Activated T-helper 1 cell treated with anti-CD3 and anti-CD28 coated beads, Interleukin-12 subunit alpha, Interleukin-12 subunit beta, Interleukin-2, Interleukin-4 antibody, amounts not matched to agents 30 ng/mL and 10 ng/mL and 1 ng/mL, durations not matched to agents 14 hours and 24 hours and 36 hours (primary cell): ENCODE measurements around the gene SLC9C1. TPM values are rescaled to one million over a fixed set of nuclear protein-coding genes. Genes with fewer than 3 reads are reported as not detected.

Experiments
- DNase-seq: peaks from one replicate; pipeline ENCODE4 v3.0.0; 2021; ENCODE audit warnings: low spot score
- H3K27ac Mint-ChIP-seq: one replicate; pipeline ENCODE4 v1.8.0; 2021; ENCODE audit warnings: mild to moderate bottlenecking, mixed read lengths
- H3K27me3 Mint-ChIP-seq: one replicate; pipeline ENCODE4 v1.8.0; 2022; ENCODE audit warnings: mild to moderate bottlenecking, moderate library complexity, mixed read lengths; ENCODE audit not compliant: insufficient read depth
- H3K36me3 Mint-ChIP-seq: one replicate; pipeline ENCODE4 v1.8.0; 2021; ENCODE audit warnings: low read depth, mixed read lengths
- H3K4me1 Mint-ChIP-seq: one replicate; pipeline ENCODE4 v1.8.0; 2021; ENCODE audit warnings: low read depth, mixed read lengths
- H3K4me3 Mint-ChIP-seq: one replicate; pipeline ENCODE4 v1.8.0; 2021; ENCODE audit warnings: mild to moderate bottlenecking, moderate library complexity, mixed read lengths
- H3K9me3 Mint-ChIP-seq: one replicate; pipeline ENCODE4 v1.8.0; 2021; ENCODE audit warnings: mixed read lengths
- intact Hi-C: fragments of 100-400 bp; cut with micrococcal nuclease; formaldehyde crosslinking; loops from one replicate; pipeline ENCODE4 v1.15.1; 2024
- total RNA-seq: library from RNA; stranded (reverse); gene quantifications from 2 replicates; pipeline ENCODE4 v1.2.3, GENCODE V29; 2022

Gene SLC9C1
- total RNA-seq = not detected in 2 replicates

GRCh38 chr3:112293368-112294321 lies at the start of gene SLC9C1:
SLC9C1 (minus strand) TSS chr3:112294216; CDS start chr3:112286791, 7,425 bp downstream.
- intact Hi-C loops = loop anchor here (1.0 to 2.0 kb wide), 4 partner anchors 33 to 238 kb away; no protein-coding TSS in a partner anchor
- Mint-ChIP-seq H3K9me3 (no peaks in the 10 kb centered on the region), H3K27ac (peak within 1 kb of the TSS; percentile 79), H3K27me3 (no peaks in the 10 kb centered on the region), H3K4me1 (peaks cover 49% of the 10 kb centered on the region), H3K36me3 (no peaks in the 10 kb centered on the region), H3K4me3 (peak within 1 kb of the TSS; percentile 72)
- DNase-seq = peak; percentile 36

DNA sequence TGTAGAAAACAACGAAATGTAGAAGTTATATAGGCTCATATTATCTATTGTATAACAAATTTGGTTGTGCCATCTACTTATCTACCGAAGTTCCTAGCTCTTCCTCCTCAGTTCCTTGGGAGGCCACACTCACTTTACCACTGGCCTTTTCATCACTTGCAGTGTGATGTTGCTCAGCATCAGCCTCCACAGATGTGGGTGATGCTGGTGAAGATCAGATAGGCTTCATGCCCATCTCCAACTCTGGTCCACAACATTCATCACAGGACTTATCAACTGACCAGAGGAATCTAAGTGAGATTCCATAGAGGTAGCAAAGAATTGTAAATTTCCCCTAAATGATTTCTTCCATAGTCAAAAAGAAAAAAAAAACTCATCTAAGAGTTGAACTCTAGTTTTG lies 47.4 kb upstream of the SLC9C1 start:
- intact Hi-C loops = no loop called here
- Mint-ChIP-seq H3K4me3 (no peak overlapping the region), H3K36me3 (peaks cover 75% of the 10 kb centered on the region), H3K9me3 (peaks cover 12% of the 10 kb centered on the region), H3K27me3 (no peaks in the 10 kb centered on the region), H3K27ac (peak overlapping the region; percentile 56), H3K4me1 (peaks cover 72% of the 10 kb centered on the region)
- no peak for DNase-seq

GRCh38 chr3:112339609-112340008 lies 45.6 kb upstream of the SLC9C1 start:
- H3K4me3 Mint-ChIP-seq = peak overlapping the region; percentile 38
- no peaks in the 10 kb centered on the region for H3K27me3 Mint-ChIP-seq
- DNase-seq = no peak
- peaks cover 81% of the 10 kb centered on the region for H3K4me1 Mint-ChIP-seq
- peak overlapping the region; percentile 26 for H3K27ac Mint-ChIP-seq
- peaks cover 12% of the 10 kb centered on the region for H3K9me3 Mint-ChIP-seq
- H3K36me3 Mint-ChIP-seq = peaks cover 75% of the 10 kb centered on the region
- intact Hi-C loops = no loop called here

DNA sequence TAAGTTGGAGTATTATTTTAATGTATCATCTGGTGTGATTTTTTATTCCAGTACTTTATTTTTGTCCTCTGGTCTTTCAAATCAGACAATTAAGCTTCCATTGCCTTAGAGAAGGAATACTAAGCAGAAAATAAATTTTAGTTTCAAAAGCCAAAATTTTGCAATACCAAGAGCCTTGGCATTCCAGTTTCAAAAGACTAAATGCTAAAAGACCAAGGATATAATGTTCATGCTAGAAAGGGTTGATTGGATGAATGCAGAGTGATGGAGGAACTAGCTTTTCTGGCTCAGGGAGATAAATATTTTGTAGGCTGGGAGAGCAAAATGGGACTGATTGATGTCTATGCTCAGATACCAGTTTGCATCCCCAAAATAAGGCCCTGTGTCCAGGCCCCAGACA lies 45.1 kb upstream of the SLC9C1 start:
- peaks cover 74% of the 10 kb centered on the region for H3K36me3 Mint-ChIP-seq
- H3K27ac Mint-ChIP-seq = peak overlapping the region; percentile 31
- no peaks in the 10 kb centered on the region for H3K27me3 Mint-ChIP-seq
- no peak for DNase-seq
- peak overlapping the region; percentile 38 for H3K4me3 Mint-ChIP-seq
- intact Hi-C loops = no loop called here
- peaks cover 81% of the 10 kb centered on the region for H3K4me1 Mint-ChIP-seq
- peaks cover 10% of the 10 kb centered on the region for H3K9me3 Mint-ChIP-seq

GRCh38 chr3:112338727-112339056 lies 44.7 kb upstream of the SLC9C1 start:
- peaks cover 6% of the 10 kb centered on the region for H3K9me3 Mint-ChIP-seq
- H3K4me3 Mint-ChIP-seq = peak overlapping the region; percentile 69
- peaks cover 73% of the 10 kb centered on the region for H3K36me3 Mint-ChIP-seq
- no peaks in the 10 kb centered on the region for H3K27me3 Mint-ChIP-seq
- no peak for DNase-seq
- H3K4me1 Mint-ChIP-seq = peaks cover 81% of the 10 kb centered on the region
- H3K27ac Mint-ChIP-seq = peak overlapping the region; percentile 67
- intact Hi-C loops = loop anchor here (1.0 kb wide), 1 partner anchor 176 kb away; no protein-coding TSS in a partner anchor

- Mint-ChIP-seq H3K36me3 (peaks cover 70% of the 10 kb centered on the region), H3K4me1 (peaks cover 81% of the 10 kb centered on the region), H3K9me3 (peaks cover 4% of the 10 kb centered on the region), H3K4me3 (peak overlapping the region; percentile 69), H3K27ac (peak overlapping the region; percentile 67), H3K27me3 (no peaks in the 10 kb centered on the region)
- intact Hi-C loops = loop anchor here (1.0 kb wide), 1 partner anchor 176 kb away; no protein-coding TSS in a partner anchor
- DNase-seq = no peak
These were observed 44.2 kb upstream of the SLC9C1 start for GRCh38 chr3:112338021-112338726.

DNA sequence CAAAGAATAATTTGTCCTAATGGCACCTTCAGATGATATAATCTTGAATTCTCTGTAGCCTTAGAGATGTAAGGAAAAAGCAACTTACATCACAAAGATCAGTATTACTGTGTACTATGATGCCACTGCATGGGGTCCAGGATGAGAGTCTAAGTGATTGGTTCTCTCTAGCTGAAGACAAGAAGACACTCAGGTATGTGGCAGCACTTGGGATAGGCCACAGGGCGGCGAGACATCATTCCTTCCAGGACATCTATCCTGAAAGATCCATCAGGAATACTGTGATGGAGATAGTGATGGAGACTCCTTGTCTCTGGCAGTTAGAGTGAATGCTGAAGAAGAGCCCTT lies 41.4 kb upstream of the SLC9C1 start:
- intact Hi-C loops = no loop called here
- peaks cover 60% of the 10 kb centered on the region for H3K4me1 Mint-ChIP-seq
- peaks cover 54% of the 10 kb centered on the region for H3K36me3 Mint-ChIP-seq

DNA sequence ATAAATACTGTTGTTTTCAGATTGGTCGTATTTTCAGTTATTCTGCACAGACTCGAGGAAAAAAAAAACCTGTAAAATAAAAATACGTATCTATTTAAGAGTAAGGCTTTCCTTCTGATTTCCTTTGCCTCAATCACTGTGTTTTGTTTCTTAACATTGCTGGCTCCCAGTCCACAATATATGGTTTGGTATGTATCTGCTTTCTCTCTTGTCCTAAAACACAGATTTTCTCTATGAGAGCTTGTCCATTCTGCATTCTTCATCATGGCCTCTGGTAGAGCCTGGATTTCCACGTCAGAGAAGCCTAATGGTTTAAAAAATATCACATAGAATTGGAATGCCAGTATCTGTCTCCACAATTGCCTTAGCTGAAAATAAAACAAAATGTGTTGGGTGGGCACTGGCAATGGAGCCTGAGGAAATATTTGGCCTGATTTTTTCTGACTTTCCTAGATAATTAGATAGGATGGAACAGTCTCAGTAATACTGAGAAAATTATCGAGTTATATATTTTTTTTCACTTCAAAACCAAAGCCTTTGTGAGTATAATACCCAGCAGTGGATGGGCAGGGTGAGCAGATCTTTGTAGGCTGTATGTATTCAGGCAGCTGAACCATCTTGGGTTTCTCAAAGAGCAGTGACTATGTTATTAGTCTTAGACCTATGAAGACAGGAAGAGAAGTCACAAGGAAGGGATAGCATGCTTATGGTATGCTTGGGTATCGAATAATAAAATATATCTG lies 40.8 kb upstream of the SLC9C1 start:
- no peak for DNase-seq
- intact Hi-C loops = no loop called here
- peak overlapping the region; percentile 70 for H3K27ac Mint-ChIP-seq
- H3K9me3 Mint-ChIP-seq = no peaks in the 10 kb centered on the region
- H3K4me1 Mint-ChIP-seq = peaks cover 56% of the 10 kb centered on the region
- peaks cover 52% of the 10 kb centered on the region for H3K36me3 Mint-ChIP-seq
- peaks cover 1% of the 10 kb centered on the region for H3K27me3 Mint-ChIP-seq
- peak overlapping the region; percentile 97 for H3K4me3 Mint-ChIP-seq

More for the DNA sequence above, 41.4 kb upstream of the SLC9C1 start:
- no peak for DNase-seq
- peaks cover 1% of the 10 kb centered on the region for H3K27me3 Mint-ChIP-seq
- H3K9me3 Mint-ChIP-seq = no peaks in the 10 kb centered on the region
- no peak overlapping the region for H3K27ac Mint-ChIP-seq
- H3K4me3 Mint-ChIP-seq = peak overlapping the region; percentile 97

- peak; percentile 13 for DNase-seq
- intact Hi-C loops = loop anchor here (1.0 to 2.0 kb wide), 2 partner anchors 25 to 165 kb away; partner anchors contain the start of gene BTLA
- peaks cover 43% of the 10 kb centered on the region for H3K36me3 Mint-ChIP-seq
- peaks cover 48% of the 10 kb centered on the region for H3K4me1 Mint-ChIP-seq
- no peaks in the 10 kb centered on the region for H3K9me3 Mint-ChIP-seq
- H3K27ac Mint-ChIP-seq = peak overlapping the region; percentile 84
- H3K4me3 Mint-ChIP-seq = peak overlapping the region; percentile 97
- peaks cover 1% of the 10 kb centered on the region for H3K27me3 Mint-ChIP-seq
These were observed 39.6 kb upstream of the SLC9C1 start for GRCh38 chr3:112333381-112334317.

GRCh38 chr3:112333002-112333380 lies 39.0 kb upstream of the SLC9C1 start, which contains the start of gene CD200:
CD200 (plus strand) TSS chr3:112333156; CDS start chr3:112333213, 57 bp downstream.
- DNase-seq = peak; percentile 44
- no peaks in the 10 kb centered on the region for H3K9me3 Mint-ChIP-seq
- H3K4me1 Mint-ChIP-seq = peaks cover 41% of the 10 kb centered on the region
- peak within 1 kb of the TSS; percentile 97 for H3K4me3 Mint-ChIP-seq
- peak within 1 kb of the TSS; percentile 84 for H3K27ac Mint-ChIP-seq
- H3K36me3 Mint-ChIP-seq = peaks cover 36% of the 10 kb centered on the region
- H3K27me3 Mint-ChIP-seq = peaks cover 1% of the 10 kb centered on the region
- intact Hi-C loops = loop anchor here (1.0 to 2.0 kb wide), 2 partner anchors 25 to 166 kb away; partner anchors contain the start of gene BTLA

- intact Hi-C loops = loop anchor here (2.0 kb wide), 1 partner anchor 167 kb away; the partner anchor contains the start of gene BTLA
- Mint-ChIP-seq H3K36me3 (peaks cover 30% of the 10 kb centered on the region), H3K4me3 (peak overlapping the region; percentile 82), H3K27ac (peak overlapping the region; percentile 29), H3K4me1 (peaks cover 32% of the 10 kb centered on the region), H3K27me3 (peaks cover 1% of the 10 kb centered on the region), H3K9me3 (no peaks in the 10 kb centered on the region)
- DNase-seq = no peak
These were observed 37.8 kb upstream of the SLC9C1 start for GRCh38 chr3:112331851-112332250.
